GM19193 (cell line): ENCODE results near the gene ARHGEF10L.

ENCODE experiments used
- POLR2A ChIP-seq: IDR thresholded peaks from 4 replicates; pipeline ENCODE4 v1.6.1; 2011; ENCODE audit not compliant: insufficient read depth, insufficient read length; ENCODE audit errors: extremely low read depth

Gene ARHGEF10L

DNA sequence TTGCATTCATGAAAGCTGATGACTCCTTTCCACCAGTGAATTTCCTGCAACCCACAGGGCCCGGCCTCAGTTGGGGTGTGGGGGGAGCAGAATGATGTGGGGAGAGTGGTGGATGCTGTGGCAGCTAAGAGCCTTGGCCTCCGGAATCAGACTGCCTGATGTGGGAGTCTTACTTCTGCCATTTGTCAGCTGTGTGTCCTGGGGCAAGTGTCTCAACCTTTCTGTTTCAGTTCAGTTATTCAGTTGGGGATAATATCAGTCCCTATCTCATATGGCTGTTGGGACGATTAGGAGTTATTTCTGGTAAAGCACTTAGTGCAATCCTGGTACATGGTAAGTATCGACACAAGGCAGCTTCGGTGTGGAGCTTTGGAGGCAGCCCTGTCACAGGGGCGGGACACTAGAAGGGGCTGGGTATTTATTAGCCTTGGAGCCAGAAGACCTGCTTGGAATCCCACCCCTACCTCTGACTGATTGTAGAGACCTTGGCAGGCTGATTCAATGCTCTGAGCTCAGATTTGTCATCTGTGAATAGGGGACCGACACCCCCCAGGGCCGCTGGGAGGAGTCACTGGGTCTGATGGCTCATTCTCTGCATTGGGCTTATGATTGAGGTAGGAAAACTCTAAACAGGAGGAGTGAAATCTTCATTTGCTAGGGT, 19.6 kb downstream of the ARHGEF10L start:
- TF ChIP-seq POLR2A, result no peak

DNA sequence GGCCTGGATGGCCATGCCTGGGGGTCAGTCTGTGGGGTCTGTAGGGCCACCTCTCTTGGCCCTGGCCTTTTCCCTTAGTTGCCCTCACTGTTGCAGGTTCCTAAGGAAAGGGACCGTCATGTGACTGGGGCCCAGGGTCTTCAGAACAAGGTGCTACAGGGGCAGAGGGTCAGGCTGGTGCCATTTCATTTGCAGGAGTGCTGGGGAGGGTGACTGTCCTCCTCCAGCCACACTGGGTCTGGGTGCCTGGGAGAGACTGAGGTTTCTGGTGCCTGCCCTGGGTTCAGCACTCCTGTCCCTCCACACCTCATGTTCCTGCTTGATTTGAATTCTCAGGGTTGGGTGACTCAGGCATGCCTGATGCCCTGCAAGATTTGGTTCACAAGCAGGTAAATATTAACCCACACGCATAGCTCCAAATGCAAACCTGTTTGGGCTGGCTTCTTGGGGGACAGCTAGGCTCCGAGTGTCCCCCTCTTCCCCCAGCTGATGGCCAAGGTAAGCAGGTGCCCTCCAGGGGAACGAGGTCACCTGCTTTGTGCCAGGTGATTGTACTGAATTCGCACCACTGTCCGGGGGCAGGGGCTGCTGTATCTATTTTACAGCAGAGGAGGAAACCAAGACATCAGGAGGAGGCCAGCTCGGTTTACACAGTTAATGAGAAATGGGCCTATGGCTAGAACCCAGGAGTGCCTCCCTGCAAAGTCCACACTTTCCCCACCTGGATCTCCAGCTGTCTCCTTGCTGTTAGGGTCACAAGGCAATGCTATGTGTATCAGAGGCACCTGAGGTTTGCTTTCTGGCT, 20.3 kb downstream of the ARHGEF10L start:
- TF ChIP-seq POLR2A, result no peak

GRCh38 chr1:17561247-17561548, 21.7 kb downstream of the ARHGEF10L start:
- no peak for TF ChIP-seq POLR2A

GRCh38 chr1:17561561-17561985, 22.1 kb downstream of the ARHGEF10L start:
- no peak for TF ChIP-seq POLR2A

DNA sequence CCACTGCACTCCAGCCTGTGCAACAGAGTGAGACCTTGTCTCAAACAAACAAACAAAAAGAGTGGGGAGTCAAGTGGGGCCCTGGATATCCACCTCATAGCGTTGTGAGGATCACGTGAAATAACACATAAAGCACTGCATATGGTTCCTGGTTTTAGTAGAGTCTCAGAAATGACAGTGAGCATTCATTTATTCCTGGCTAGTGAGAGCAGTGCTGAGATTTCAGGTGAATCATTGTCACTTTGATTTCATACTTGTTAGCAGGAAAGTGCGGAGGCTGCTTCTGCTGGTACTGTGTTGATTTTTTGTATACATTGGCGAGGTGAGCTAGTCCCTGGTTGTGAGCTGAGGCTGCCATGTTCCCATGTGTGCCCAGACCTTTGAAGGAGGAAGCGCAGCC, 22.9 kb downstream of the ARHGEF10L start:
- no peak for TF ChIP-seq POLR2A

DNA sequence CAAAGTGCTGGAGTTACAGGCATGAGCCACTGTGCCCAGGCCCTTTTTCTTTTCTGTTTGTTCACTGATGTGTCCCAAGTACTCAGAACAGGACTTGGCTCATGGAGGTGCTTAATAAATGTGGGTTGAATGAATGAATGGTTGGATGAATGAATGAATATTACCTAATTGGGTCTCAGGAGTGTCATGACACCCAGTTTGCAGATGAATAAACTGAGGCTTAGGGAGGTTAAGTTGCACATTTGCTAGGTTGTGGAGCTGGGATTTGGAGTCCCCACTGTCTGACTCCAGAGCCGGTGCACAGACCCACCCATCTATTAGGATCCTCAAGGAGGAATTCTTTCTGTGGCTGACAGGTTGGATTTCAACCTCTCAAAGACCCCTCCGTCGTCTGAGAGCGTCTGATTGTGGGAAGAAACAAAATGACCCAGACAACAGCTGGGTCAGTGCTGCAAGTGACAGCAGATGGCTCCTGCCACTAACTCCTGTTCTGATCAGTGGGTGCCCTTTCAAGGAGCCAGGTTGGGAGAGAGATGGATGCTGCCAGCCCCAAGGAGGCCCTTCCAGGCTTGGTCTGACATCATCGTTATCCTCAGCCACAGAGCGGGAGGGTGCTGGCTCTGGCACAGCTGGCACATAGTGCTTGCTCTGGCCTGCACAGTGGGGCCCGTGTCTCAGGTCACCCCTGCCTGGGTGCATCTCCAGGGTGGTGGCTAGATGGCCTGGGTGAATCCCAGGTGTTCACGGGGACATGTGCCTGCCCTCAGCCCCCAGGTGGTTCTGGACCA, 24.2 kb downstream of the ARHGEF10L start:
- TF ChIP-seq POLR2A, result no peak

- TF ChIP-seq POLR2A, result no peak
These were observed 25.2 kb downstream of the ARHGEF10L start for GRCh38 chr1:17564458-17565393.

GRCh38 chr1:17565461-17566252, 26.2 kb downstream of the ARHGEF10L start:
- no peak for TF ChIP-seq POLR2A

DNA sequence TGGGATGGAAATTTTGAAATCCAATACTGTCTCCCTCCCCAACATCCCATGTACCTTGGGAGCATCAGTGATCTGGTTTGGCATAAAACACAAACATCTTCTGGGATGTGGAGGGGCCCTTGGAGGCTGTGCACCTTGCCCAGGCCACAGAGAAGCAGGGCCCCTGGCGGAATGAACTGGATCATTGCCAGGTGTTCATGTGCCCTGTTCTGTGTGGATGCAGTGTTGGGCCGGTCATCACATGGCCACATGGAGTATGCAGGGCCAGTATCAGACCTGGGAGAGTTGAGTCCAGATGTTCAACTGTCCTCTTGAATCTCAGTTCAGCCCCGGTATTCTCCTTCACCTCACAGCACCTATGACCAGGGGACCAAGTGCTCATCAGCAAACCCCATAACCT, 26.9 kb downstream of the ARHGEF10L start:
- TF ChIP-seq POLR2A, result no peak

DNA sequence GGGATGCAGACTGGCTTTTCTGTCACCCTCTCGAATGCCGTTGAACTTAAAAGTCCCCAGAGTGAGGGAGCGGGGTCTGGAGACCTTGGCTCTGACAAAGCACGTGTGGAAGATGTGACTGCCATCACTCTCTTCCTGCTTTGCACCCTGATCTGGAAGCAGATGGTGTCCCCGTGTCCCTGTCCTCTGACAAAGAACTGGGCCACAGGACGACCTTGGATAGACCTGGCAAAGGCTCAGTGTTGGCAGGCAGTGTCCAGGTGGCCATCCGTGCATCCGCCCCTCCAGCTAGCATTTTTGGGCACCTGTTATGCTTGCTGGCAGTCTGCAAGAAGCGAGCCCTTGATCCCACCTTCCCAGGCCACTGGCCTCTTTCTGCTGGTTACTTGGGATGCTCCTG, 27.4 kb downstream of the ARHGEF10L start:
- TF ChIP-seq POLR2A, result no peak

DNA sequence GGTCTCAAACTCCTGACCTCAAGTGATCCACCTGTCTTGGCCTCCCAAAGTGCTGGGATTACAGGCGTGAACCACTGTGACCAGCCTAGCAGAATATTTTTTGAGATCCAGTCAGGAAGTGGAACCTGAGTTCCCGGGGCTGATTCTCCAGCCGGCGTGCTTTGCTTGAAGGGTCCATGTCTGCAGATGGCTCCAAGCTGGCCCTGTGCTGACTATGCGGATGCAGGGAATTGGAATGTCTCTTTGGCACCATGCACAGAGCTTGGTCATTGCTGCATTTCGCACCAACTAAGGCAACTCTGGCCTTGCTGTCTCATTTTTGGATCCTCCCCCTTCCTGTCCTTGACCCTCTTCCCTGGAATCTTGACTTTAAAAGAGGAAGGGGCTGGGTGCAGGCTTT, 28.1 kb downstream of the ARHGEF10L start:
- TF ChIP-seq POLR2A, result no peak

- no peak for TF ChIP-seq POLR2A
These were observed 28.8 kb downstream of the ARHGEF10L start for GRCh38 chr1:17568014-17568900.
